GM23338 (cell line): Measurements from ENCODE around the gene KLK15.

Source experiments
- CREB1 ChIP-seq: fragments of 250-450 bp; sonication (Bioruptor Pico); IDR thresholded peaks from 2 replicates; pipeline ENCODE4 v1.5.0; 2020; ENCODE audit warnings: low read depth, mild to moderate bottlenecking, moderate library complexity
- CTCF ChIP-seq, 2 experiments: fragments of 200-600 bp in 1 of 2; sonication (generic) in 1 of 2; conservative IDR thresholded peaks; 2 replicates each; pipeline versions ENCODE4 v1.5.1 to v1.6.1; 2016 to 2017; ENCODE audit warnings: antibody characterized with exemption in 2 of 2, low read depth in 2 of 2, mild to moderate bottlenecking in 2 of 2, moderate library complexity in 1 of 2
- ETS1 ChIP-seq: IDR thresholded peaks from 2 replicates; pipeline ENCODE4 v1.6.1; 2016; ENCODE audit warnings: antibody characterized with exemption
- EZH2 ChIP-seq: fragments of 200-600 bp; sonication (generic); IDR thresholded peaks from one replicate; pipeline ENCODE4 v1.8.0; 2017; ENCODE audit warnings: antibody characterized with exemption, mild to moderate bottlenecking, low read depth; ENCODE audit not compliant: unreplicated experiment
- EZH2phosphoT487 ChIP-seq: fragments of 200-600 bp; sonication (generic); IDR thresholded peaks from one replicate; pipeline ENCODE4 v1.8.1; 2018; ENCODE audit warnings: antibody characterized with exemption; ENCODE audit not compliant: unreplicated experiment
- NANOG ChIP-seq: IDR thresholded peaks from 2 replicates; pipeline ENCODE4 v1.6.1; 2016; ENCODE audit warnings: antibody characterized with exemption, borderline replicate concordance
- POLR2AphosphoS5 ChIP-seq: IDR thresholded peaks from 2 replicates; pipeline ENCODE4 v1.6.1; 2016; ENCODE audit warnings: antibody characterized with exemption, low read depth
- REST ChIP-seq: IDR thresholded peaks from one replicate; pipeline ENCODE4 v1.6.1; 2018; ENCODE audit warnings: antibody characterized with exemption; ENCODE audit not compliant: unreplicated experiment
- STAT1 ChIP-seq: IDR thresholded peaks from one replicate; pipeline ENCODE4 v1.6.1; 2016; ENCODE audit warnings: antibody characterized with exemption; ENCODE audit not compliant: unreplicated experiment
- ZNF331 ChIP-seq: fragments of 250-450 bp; sonication (Bioruptor Pico); IDR thresholded peaks from 2 replicates; pipeline ENCODE4 v1.5.0; 2020; ENCODE audit warnings: low read depth, mild to moderate bottlenecking, moderate library complexity

- no peak for TF ChIP-seq CTCF (conservative IDR thresholded peaks at IDR 0.05; ENCODE audit: low read depth in 2 of 2)
- TF ChIP-seq EZH2phosphoT487, result no peak
- no peak for TF ChIP-seq POLR2AphosphoS5
- TF ChIP-seq EZH2, result no peak
- TF ChIP-seq CREB1, result no peak
- no peak for TF ChIP-seq NANOG
- no peak for TF ChIP-seq ZNF331 (CRISPR knock-in tag)
- no peak for TF ChIP-seq STAT1
- no peak for TF ChIP-seq REST
- no peak for TF ChIP-seq ETS1
These were observed 43.1 kb upstream of the KLK15 start for GRCh38 chr19:50876456-50876855.
